Thymus (tissue), 11 donors: ENCODE data around the gene SLC16A3. TPM values are rescaled to one million over a fixed set of nuclear protein-coding genes. Genes with fewer than 3 reads are reported as not detected.

ENCODE experiments used
- DNase-seq, 9 donors: peaks; one replicate each; pipeline ENCODE4 v3.0.0-alpha.2; 2013; ENCODE audit warnings: low spot score in 9 of 9, low read depth in 6 of 9, missing footprints in 1 of 9
- H3K27ac ChIP-seq, 2 donors: one replicate each; pipeline ENCODE4 v1.5.1; 2013; ENCODE audit warnings: control low read depth in 1 of 2, low read depth in 1 of 2, low read length in 1 of 2, mild to moderate bottlenecking in 1 of 2, moderate library complexity in 1 of 2
- H3K27me3 ChIP-seq, 2 donors: one replicate each; pipeline ENCODE4 v1.5.1; 2013; ENCODE audit warnings: low read length in 1 of 2; ENCODE audit not compliant: control insufficient read depth in 2 of 2, insufficient read depth in 1 of 2
- H3K36me3 ChIP-seq, 2 donors: one replicate each; pipeline ENCODE4 v1.5.1; 2013; ENCODE audit warnings: low read length in 1 of 2, mild to moderate bottlenecking in 1 of 2, moderate library complexity in 1 of 2; ENCODE audit not compliant: control insufficient read depth in 2 of 2, insufficient read depth in 2 of 2
- H3K4me1 ChIP-seq, 2 donors: one replicate each; pipeline ENCODE4 v1.5.1; 2013; ENCODE audit warnings: low read length in 2 of 2; ENCODE audit not compliant: control insufficient read depth in 2 of 2, insufficient read depth in 2 of 2
- H3K4me3 ChIP-seq, 2 donors: one replicate each; pipeline ENCODE4 v1.5.1; 2013; ENCODE audit warnings: low read length in 2 of 2, control low read depth in 1 of 2, mild to moderate bottlenecking in 1 of 2
- H3K9me3 ChIP-seq, 2 donors: one replicate each; pipeline ENCODE4 v1.5.1; 2013; ENCODE audit warnings: low read length in 1 of 2, mild to moderate bottlenecking in 1 of 2; ENCODE audit not compliant: control insufficient read depth in 2 of 2, insufficient read depth in 1 of 2
- WGBS: extraction: QIAGEN DNeasy Blood & Tissue Kit; methylation state at CpG from one replicate; pipeline ENCODE4 v1.1.7; 2013; 5-methylcytosine and 5-hydroxymethylcytosine counted together
- polyA plus RNA-seq: library from polyadenylated mRNA; stranded (reverse); fragments of 200-250 nt; gene quantifications from one replicate; pipeline ENCODE4 v1.2.3, GENCODE V29; 2013
- total RNA-seq: library from RNA; stranded (reverse); fragments of 120-200 nt; gene quantifications from one replicate; pipeline ENCODE4 v1.2.4, GENCODE V29; 2013
- donor health status: healthy.

The SLC16A3 gene
- total and polyA plus RNA-seq, 2 donors = 17.3 to 30.2 TPM

DNA sequence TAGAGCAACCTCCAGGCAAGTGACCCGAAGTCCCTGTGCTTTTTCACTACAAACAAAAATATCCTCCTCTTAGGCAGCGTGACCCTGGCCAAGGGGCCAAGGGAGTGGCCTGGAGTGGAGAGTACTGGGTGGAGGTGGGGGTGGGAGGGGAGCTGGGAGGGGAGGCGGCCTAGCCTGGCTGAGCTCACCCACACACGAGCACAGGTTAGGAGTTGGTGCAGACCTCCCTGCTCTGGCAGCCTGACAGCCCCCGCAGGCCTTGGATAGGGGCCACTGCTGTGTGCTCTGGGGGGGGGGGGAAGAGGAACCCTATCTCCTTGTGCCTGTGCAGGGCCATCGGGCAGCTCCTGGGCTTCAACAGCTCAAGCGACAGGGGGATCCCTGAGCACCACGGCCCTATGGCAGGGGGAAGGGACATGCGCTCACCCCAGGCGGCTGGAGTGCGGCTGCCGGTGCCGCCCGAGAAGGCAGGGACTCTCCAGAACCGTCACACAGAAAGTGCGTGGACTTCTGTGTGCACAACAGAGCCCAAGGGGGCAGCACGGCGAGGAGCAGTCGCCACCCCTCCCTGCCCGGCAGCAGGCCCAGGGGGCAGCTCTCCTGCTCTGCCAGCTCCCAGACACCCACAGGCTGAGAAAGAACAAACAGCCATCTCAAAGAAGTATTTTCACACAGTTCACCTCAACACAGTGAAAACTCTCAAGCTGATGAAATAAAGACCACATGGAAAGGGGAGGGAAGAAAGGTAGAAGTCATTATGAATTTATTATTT lies 13.3 kb downstream of the SLC16A3 start:
- H3K36me3 ChIP-seq = peaks cover 65 to 83% of the 10 kb centered on the region in 2 donors
- no peaks in the 10 kb centered on the region for H3K9me3 ChIP-seq
- no peak overlapping the region for H3K4me3 ChIP-seq
- 83% methylated on average over 20 of the region's 20 CpGs for WGBS
- no peaks in the 10 kb centered on the region for H3K27me3 ChIP-seq
- H3K4me1 ChIP-seq = peaks cover 16 to 48% of the 10 kb centered on the region in 2 donors
- DNase-seq = no peak
- H3K27ac ChIP-seq = no peak overlapping the region

DNA sequence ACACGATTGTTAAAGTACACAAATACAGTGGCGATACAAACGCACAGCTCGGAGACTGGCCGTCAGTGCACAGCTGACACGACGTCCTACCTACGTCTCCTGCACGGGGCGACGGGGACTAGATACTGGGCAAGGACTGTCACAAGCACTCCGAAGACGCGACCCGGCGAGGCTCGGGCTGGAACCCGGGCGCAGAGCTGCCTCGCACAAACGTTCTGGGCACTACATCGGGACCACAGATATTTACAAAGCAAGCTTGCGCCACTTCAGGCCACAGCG lies 13.8 kb downstream of the SLC16A3 start:
- no peaks in the 10 kb centered on the region for H3K27me3 ChIP-seq
- H3K4me1 ChIP-seq = peaks cover 16 to 48% of the 10 kb centered on the region in 2 donors
- no peak for DNase-seq
- H3K4me3 ChIP-seq = no peak overlapping the region
- 97% methylated on average over 24 of the region's 24 CpGs for WGBS
- H3K36me3 ChIP-seq = peaks cover 70 to 89% of the 10 kb centered on the region in 2 donors
- H3K27ac ChIP-seq = no peak overlapping the region
- no peaks in the 10 kb centered on the region for H3K9me3 ChIP-seq

DNA sequence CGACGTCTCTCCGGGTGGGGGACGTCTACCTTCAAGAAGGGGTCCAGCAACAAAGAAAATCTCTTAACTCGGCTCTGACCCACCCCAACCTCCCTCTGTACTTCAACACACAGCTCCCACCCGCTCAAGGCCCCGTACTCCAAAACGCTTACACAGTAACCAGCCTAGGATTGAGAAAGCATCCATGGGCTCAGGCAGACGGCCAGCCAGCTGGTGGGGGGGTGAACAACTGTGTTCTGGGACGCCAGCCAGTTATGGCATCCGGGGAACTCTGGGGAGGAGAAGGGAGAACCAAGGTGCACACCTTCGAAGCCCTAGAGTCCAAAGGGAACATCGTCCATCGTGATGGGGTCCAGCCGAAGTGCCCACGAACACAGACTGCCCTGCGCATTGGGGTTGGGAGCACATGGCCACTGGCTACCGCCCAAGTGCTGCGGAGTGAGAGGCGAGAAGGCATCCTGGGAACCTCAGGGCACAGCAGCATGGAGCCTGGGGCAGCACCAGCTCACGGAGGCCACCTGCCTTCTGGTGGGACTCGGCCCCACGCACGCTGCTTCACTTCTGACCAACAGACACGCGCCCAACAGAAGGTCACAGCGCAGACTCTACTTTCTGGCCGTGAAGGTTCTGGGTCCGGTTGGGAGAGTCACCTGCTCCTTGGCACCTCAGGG lies 14.3 kb downstream of the SLC16A3 start:
- peaks cover 14 to 43% of the 10 kb centered on the region in 2 donors for H3K4me1 ChIP-seq
- no peaks in the 10 kb centered on the region for H3K9me3 ChIP-seq
- no peak for DNase-seq
- no peak overlapping the region for H3K27ac ChIP-seq
- H3K36me3 ChIP-seq = peaks cover 75 to 89% of the 10 kb centered on the region in 2 donors
- WGBS = 97% methylated on average over 29 of the region's 29 CpGs
- H3K4me3 ChIP-seq = no peak overlapping the region
- H3K27me3 ChIP-seq = no peaks in the 10 kb centered on the region

DNA sequence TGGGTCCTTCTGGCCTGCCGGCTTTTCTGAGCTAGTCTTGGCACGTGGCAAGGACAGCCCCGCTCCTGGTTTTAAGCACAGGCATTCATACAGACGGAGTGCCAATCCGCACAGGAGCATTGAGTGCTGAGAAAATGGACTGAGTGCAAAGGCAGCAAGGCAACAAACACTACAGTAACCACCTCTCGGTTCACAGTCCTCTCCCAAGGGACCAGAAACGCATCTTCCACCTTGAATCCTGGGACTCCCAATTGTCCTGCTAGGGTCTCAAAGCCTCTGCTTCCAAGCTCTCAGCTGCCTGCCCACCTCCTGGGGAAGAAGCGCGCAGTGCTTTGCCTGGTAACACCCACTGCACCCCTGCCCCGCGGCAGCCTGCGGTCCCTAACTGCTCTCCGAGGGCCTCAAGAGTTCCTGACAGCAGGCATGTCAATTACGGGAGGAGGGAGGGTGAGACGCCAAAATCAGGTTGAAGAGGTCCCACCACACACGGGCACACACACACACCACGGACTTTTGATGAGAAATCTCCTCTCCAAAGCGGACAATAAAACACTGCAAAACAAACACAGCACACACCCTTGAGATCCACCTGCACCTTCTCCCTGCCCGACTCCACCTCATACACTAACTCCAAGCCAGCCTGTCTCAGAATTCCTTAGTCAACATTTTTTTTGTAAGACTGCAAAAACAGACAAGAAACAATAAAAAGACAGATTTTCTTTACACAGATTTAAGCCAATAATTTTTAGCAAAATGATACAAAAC lies 15.0 kb downstream of the SLC16A3 start:
- Histone ChIP-seq H3K27me3 (no peaks in the 10 kb centered on the region), H3K4me3 (no peak overlapping the region), H3K36me3 (peaks cover 82 to 92% of the 10 kb centered on the region in 2 donors), H3K9me3 (no peaks in the 10 kb centered on the region), H3K4me1 (peaks cover 7 to 36% of the 10 kb centered on the region in 2 donors), H3K27ac (no peak overlapping the region)
- DNase-seq = no peak
- WGBS = 97% methylated on average over 19 of the region's 19 CpGs

DNA sequence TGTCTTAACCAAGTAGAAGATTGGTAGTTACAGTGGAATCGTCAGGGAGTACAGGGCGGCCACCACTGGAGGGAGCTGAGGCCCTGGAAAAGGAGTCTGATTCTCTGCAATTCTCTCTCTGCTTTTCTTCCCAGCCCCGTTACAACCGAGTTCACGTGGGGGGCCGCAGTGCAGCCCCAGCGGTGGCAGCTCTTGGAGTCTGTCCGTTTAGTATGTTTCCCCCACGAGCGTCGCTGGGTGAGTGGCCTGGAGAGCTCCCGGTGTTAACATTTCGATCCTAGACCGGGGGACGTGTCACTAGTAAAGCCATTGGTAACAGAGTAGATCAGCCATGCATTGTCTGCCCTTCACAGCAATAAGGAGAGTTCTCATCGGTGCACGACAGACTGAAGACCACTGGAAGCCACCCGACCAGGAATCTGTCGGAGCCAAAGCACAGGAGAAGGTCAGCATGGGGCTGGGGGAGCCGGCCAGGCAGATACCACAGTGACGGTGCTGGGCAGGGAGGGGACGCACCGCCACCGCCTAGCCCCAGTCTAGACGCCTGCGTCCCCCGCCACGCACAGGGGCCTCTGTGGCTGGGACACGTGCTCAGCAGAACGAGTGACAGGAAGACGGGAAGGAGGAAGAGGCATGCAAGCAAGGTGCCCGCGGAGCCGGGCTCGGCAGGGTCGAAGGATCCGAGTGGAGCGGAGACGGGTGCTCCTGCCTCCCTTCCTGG lies 15.7 kb downstream of the SLC16A3 start:
- H3K4me1 ChIP-seq = peaks cover 3 to 29% of the 10 kb centered on the region in 2 donors

DNA sequence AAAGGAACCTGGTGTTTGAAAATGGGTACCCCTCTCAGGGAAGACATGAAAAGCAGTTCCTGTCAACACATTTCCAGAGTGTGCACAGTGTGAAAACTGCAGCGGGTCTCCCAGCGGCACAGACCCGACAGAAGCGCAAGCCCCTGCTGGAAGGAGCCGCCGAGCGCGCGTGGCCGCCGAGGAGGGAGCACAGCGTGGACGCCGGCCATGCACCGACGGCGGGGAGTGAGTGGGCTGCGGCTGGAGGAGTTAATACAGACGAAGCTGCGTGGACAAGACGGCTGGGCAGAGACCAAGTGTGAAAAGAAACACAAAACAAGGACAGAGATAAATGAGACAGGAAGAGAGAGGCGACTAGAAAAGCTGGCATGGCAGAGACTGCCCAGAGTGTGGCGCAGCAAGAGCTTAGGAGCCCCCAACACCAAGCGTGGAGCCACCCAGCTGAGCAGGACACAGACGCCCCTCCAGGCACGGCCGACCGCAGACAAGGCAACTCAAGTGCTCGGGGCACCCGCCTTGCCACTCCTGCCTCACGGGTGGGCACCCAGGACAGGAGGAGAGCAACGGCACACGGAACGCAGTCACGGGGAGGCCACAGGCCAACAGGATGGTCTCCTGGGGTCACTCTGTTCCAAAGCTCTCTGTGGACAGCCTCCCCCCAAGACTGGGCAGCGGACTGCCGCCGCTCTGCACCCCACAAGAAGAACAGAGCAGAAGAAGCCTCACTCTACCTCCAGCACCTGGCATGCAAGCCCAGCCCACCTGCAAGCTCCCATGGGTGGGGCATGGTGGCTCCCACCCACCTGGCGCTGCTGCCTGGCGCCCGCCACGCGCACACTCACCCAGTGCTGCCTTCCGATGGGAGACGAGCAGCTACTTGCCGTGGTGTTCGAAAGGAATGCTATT lies 16.5 kb downstream of the SLC16A3 start:
- Histone ChIP-seq H3K4me3 (no peak overlapping the region), H3K4me1 (peaks cover 2 to 22% of the 10 kb centered on the region in 2 donors), H3K9me3 (no peaks in the 10 kb centered on the region), H3K27ac (no peak overlapping the region), H3K27me3 (no peaks in the 10 kb centered on the region), H3K36me3 (peaks cover 91 to 92% of the 10 kb centered on the region in 2 donors)
- no peak for DNase-seq
- 95% methylated on average over 47 of the region's 47 CpGs for WGBS

More for the DNA sequence above, 15.7 kb downstream of the SLC16A3 start:
- no peak overlapping the region for H3K27ac ChIP-seq
- H3K27me3 ChIP-seq = no peaks in the 10 kb centered on the region
- peaks cover 86 to 92% of the 10 kb centered on the region in 2 donors for H3K36me3 ChIP-seq
- H3K4me3 ChIP-seq = no peak overlapping the region
- 95% methylated on average over 39 of the region's 39 CpGs for WGBS
- H3K9me3 ChIP-seq = no peaks in the 10 kb centered on the region
- DNase-seq = peak in 1 of 9 donors; percentile 27

DNA sequence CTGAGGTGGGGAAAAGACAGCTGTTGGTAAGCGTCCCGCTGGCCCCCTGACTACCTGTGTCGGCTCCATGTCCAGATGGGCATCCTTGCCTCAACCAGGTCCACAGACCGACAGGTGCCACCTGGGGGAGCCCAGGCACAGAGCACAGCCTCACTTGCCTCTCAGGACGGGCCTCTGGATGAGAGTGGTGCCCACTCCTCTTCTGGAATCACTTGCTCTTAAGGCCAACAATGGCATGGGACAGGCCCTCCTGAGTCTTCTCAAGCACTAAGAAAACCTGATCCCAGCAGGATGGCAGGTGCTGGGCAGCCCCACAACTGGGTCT lies 17.2 kb downstream of the SLC16A3 start:
- Histone ChIP-seq H3K27me3 (no peaks in the 10 kb centered on the region), H3K27ac (no peak overlapping the region), H3K36me3 (peaks cover 96 to 97% of the 10 kb centered on the region in 2 donors), H3K9me3 (no peaks in the 10 kb centered on the region), H3K4me1 (peaks cover 2 to 16% of the 10 kb centered on the region in 2 donors), H3K4me3 (no peak overlapping the region)
- DNase-seq = no peak
- WGBS = 95% methylated on average over 5 of the region's 5 CpGs
